ENCODE data around the gene XIRP2.

The XIRP2 gene

DNA sequence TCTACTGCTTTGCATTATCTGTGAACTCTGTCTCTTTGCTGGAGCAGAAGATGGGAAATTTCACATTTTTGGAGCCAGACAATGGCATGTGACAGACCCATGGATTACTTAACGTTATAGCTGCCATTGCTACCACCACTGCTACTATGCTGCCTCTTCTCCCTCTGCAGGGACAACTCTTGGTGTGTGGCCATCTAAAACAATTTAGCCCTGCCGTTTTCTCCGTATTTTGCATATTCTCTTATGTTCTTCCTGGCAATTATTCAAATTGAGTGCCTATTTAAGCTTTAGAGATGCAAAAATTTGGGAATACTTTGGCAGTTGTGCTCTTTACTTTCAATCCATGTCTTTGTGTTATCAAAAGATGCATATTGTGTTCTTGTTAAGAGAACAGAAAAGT is 386.8 kb downstream of the XIRP2 start:
- no peak for DNase-seq (ENCODE audit: low spot score)
- TF ChIP-seq, protein P1, sequence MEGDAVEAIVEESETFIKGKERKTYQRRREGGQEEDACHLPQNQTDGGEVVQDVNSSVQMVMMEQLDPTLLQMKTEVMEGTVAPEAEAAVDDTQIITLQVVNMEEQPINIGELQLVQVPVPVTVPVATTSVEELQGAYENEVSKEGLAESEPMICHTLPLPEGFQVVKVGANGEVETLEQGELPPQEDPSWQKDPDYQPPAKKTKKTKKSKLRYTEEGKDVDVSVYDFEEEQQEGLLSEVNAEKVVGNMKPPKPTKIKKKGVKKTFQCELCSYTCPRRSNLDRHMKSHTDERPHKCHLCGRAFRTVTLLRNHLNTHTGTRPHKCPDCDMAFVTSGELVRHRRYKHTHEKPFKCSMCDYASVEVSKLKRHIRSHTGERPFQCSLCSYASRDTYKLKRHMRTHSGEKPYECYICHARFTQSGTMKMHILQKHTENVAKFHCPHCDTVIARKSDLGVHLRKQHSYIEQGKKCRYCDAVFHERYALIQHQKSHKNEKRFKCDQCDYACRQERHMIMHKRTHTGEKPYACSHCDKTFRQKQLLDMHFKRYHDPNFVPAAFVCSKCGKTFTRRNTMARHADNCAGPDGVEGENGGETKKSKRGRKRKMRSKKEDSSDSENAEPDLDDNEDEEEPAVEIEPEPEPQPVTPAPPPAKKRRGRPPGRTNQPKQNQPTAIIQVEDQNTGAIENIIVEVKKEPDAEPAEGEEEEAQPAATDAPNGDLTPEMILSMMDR (IDR thresholded peaks at IDR 0.05; ENCODE audit: extremely low read depth, missing control alignments), result no peak

DNA sequence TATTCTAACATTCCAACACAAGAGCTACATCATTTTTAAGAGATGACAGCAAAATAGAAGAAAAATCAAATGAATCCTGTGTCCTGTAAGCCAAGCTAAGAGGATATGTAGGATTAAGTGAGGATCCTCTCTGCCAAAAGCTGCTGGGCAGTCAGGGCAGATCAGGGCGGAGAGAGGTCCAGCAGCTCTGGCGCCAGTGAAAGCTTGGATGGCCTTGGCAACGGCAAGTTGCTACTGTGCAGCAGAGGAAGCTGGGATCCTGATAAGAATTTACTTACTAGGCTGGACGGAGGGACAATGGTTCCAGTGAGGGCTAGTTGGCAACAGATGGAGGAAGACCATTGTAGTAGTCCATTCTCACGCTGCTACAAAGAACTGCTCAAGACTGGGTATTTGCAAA is 391.5 kb downstream of the XIRP2 start:
- DNase-seq (ENCODE audit: low spot score), result no peak
- TF ChIP-seq, protein P1 (IDR thresholded peaks at IDR 0.05; ENCODE audit: extremely low read depth, missing control alignments), result no peak

DNA sequence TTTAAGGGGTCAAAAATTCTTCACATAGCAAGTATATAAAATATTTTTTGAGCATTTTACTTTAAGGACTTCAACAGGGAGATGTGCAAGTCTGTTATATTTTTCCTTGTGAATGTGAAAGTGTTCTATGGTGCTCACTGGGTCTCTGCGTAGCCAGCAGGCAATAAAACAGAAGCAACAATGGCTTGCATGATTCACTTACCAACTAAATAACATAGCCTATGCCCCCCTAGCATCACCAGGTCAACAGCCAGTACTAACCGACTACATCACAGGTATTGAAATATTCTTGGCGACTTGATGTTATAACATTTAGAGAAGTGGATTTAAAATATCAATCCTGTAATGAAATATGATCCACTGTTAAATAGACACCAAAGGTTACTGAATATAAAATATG is 398.9 kb downstream of the XIRP2 start:
- no peak for DNase-seq (ENCODE audit: low spot score)
- TF ChIP-seq, protein P1 (IDR thresholded peaks at IDR 0.05; ENCODE audit: extremely low read depth, missing control alignments), result no peak

DNA sequence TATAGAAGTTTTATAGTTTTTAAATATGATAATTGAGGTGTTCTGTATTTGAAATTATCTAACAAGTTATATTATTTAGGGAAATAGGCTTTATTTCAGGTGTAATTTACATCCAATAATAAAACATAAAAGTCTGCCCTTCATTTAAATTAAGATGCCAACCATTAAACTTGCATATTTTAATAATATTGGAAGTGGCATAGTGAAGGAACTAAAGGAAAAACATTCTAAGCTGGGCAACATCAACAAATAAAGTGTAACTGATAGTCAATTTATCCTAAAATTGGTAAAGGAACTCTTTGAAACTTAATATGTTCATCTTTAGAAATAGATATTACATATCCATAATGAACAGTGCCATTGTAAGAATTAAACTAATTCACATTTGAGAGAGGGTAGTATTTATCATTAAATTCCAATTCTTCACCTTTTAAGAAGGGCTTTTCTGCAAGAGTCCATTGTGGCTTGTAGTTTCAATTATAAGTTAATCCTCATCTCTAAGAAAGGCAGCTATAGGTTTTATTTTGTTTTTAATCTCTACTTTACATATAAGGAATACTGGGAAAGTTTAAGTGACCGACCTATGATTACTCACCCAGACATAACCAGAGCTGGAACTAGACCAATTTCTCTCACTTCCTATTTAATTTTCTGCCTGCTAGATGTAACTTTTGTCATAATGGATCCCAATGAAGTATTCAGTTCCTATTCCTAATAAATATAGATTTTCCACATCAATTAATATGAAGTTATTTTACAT is 401.6 kb downstream of the XIRP2 start:
- DNase-seq (ENCODE audit: low spot score), result no peak
- TF ChIP-seq, protein P1 (IDR thresholded peaks at IDR 0.05; ENCODE audit: extremely low read depth, missing control alignments), result no peak

DNA sequence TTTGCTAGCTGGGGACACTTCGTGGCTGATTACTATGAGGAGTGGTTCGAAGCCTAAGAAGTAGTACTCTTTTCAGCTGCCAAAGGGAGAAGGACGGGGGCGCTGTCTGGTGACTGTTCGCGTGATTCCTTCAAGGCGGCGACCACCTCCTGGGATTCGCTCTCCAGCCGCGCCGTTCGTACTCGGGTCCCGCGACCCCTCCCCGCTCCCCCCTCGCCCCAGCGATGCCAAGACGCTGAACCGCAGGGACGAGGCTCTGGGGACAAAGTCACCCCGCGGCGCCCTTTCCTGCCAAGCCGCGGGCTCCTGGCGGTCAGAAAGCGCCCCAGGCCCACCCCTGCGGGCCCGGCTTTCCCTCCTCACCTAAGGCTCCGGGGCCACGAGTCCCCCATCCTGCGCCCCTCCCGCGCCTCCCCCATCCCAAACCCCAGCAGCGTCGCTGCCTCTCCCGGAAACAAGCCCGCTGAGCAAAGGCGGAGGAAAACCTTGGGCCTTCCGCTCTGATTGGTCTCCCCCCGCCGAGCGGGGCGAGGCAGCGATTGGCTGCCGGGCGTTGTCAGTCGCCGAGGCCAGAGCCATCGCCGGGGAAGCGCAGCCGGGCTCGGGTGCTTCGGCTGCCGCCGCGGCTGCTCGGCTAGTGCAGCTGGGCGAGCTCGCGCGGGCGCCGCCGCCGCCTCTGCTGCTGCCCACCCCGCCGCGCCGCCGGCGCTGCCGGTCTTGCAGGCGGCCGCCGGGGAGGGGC is 404.3 kb downstream of the XIRP2 start, which contains the start of gene B3GALT1:
TSS of gene B3GALT1 (plus strand) at position 572 of the 742 bp plus-strand sequence.
- TF ChIP-seq, protein P1 (IDR thresholded peaks at IDR 0.05; ENCODE audit: extremely low read depth, missing control alignments), result no peak
- peak; percentile 91 for DNase-seq (ENCODE audit: low spot score)

DNA sequence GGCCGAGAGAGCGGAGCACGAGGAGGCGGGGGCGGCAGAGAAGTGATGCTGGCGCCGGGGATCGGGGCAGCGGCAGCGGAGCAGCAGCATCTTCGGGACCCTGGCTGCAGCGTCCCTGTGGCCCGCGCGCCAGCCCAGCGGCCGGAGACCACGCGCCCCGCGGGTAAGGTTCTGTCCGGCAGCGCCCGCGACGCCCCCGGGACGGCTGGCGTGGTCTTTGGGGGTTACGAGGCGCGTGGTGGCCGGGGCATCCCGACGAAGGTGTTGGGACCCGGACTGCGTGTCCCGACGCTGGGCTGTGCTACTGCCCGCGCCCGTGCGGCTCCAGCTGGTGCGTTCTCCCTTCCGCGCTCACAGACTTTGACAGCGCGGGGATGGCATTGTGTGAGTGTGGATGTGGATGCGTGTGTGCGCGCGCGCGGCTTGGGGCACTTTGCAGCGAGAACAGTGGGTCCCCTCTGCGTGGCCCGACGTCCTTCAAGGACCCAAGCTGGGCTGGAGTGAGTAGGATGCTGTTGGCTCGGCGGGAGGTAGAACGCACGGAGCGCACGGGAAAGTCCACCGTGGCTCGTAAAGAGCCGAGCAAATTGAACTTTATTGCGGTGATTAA is 405.0 kb downstream of the XIRP2 start:
- DNase-seq (ENCODE audit: low spot score), result peak; percentile 20
- TF ChIP-seq, protein P1 (IDR thresholded peaks at IDR 0.05; ENCODE audit: extremely low read depth, missing control alignments), result no peak

Data from GM20000 (cell line).